ENCODE measurements around the gene ABCA12. TPM values are rescaled to one million over a fixed set of nuclear protein-coding genes. Genes with fewer than 3 reads are reported as not detected.

Gene ABCA12
- total RNA-seq, 1 donor from 2014 or later, result not detected

GRCh38 chr2:215003001-215003400 is 135.4 kb downstream of the ABCA12 start:
- ATAC-seq, result no peak
- intact Hi-C loops (cut with micrococcal nuclease), result no loop called here
- no peak for DNase-seq

DNA sequence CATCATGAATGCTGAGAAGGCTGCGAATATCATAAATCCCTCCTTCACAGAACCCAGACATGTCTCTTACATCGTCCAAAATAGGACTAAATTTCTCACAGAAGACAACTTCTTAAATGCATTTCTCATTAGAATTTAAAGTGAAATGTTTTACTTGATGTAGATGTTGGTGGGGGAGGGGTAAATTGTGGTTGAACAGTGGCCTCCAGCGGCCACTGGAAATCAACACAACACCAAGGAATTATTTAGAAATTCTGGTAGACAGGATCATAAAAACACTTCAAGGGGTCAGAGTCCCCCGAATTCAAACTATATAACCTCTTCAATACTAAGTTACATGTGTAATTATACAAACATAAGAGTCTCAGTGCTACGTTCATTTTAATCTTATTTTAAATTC is 135.9 kb downstream of the ABCA12 start:
- intact Hi-C loops (cut with micrococcal nuclease), result no loop called here
- ATAC-seq (no peak), DNase-seq (no peak)

GRCh38 chr2:215000721-215001120 is 137.7 kb downstream of the ABCA12 start:
- ATAC-seq, result no peak
- intact Hi-C loops (cut with micrococcal nuclease), result no loop called here
- no peak for DNase-seq

DNA sequence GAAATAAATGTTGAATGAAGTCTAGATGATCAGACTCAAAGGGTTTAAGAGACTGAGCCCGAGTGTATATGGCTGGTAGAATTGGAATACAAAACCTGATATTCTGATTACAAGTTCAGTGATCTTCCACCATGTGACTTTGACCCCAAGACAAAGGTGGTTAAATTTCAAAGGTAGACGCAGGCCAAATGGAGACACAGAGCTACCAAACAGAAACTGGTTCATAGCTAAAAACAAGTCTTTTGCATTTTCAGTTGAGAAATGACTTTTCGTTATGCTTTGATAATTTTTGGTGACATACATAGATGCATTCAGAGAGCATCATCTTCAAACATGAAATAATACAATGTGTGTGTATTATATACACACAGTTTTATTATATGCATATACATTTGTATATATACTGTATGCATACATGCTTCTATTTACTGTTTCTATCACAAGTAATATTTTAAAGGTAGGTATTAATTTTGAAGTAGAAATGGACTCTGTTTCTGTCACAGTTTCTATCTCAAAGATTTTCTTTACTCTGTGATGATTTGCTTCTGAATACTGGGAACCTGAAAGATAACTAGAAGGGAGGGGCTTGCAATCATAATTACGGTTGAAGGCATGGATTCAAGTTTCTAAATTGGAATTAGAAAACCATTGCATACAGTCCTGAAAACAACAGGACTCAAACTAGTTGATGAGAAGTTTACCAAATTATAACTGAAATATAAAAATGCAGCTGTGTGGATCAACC is 142.3 kb downstream of the ABCA12 start:
- DNase-seq (no peak), ATAC-seq (no peak)
- intact Hi-C loops (cut with micrococcal nuclease), result no loop called here

DNA sequence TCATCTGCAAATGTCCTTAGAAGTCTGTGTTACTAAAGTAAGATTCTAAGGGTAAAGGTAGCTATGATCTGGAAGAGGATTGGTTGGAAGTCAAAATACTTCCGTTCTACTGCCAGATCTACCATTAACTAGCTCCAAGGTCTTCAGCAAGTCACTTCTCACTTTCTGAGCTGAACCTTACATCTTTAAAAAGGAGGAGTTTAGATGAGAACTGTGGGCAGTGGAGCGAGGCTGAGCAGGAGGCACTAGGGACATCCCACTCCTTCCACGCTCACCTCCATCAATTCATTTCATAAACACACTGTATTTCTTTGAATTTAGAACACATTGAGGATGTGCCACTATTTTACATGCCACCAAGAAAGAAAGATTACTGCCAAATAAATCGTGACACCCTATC is 143.0 kb downstream of the ABCA12 start:
- DNase-seq, result no peak
- no peak for ATAC-seq
- intact Hi-C loops (cut with micrococcal nuclease), result no loop called here

DNA sequence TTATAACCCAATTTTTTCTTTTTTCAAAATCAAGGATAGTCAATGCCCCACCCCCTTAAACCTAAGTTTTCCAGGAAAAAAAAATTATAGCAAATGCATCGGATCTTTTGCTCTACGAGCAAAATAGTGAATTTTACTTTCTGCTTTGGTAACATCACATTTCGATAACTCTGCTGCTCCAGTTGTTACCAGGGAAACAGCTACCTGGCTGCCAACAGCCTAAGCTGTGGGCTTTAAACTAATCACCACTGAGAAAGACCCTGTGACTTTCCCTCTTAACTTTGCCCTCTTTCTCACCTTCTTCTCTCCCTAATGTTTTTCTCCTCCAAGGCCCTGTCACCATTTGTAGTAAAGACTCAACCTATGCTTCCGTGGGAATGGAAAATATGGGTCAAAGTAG is 145.5 kb downstream of the ABCA12 start:
- DNase-seq (no peak), ATAC-seq (no peak)
- intact Hi-C loops (cut with micrococcal nuclease), result no loop called here

- DNase-seq (no peak), ATAC-seq (no peak)
- intact Hi-C loops (cut with micrococcal nuclease), result no loop called here
Measured at GRCh38 chr2:214989187-214989586, 149.2 kb downstream of the ABCA12 start.

- intact Hi-C loops (cut with micrococcal nuclease), result no loop called here
- DNase-seq, result no peak
- ATAC-seq, result no peak
Measured at GRCh38 chr2:214987261-214987660, 151.2 kb downstream of the ABCA12 start.

- intact Hi-C loops (cut with micrococcal nuclease), result no loop called here
- DNase-seq, result no peak
- ATAC-seq, result no peak
Measured at GRCh38 chr2:214985619-214986018, 152.8 kb downstream of the ABCA12 start.

- DNase-seq (no peak), ATAC-seq (no peak)
- intact Hi-C loops (cut with micrococcal nuclease), result no loop called here
Measured at GRCh38 chr2:214966420-214966819, 172.0 kb downstream of the ABCA12 start.

DNA sequence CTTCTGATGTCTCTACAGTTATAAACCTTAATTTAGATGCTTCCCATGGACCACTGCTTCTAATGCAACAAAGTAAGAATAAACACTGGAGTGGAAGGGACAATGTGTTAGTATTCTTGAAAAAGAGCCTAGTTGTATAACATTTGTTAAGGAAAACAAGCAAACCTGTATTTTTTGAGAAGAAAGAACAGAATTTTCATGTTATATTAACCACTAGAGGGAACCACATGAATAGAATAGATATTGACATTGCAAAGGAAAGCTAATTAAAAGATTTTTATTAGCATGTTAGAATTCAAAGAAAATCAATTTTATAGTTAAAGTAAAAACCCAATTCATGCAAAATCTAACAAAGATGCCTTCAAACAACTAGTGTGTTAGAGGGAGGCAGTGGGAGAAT is 177.7 kb downstream of the ABCA12 start:
- intact Hi-C loops (cut with micrococcal nuclease), result no loop called here
- ATAC-seq, result no peak
- DNase-seq, result no peak

- ATAC-seq (no peak), DNase-seq (no peak)
- intact Hi-C loops (cut with micrococcal nuclease), result no loop called here
Measured at GRCh38 chr2:214946949-214947348, 191.5 kb downstream of the ABCA12 start.

GRCh38 chr2:214934006-214934405 is 204.4 kb downstream of the ABCA12 start:
- intact Hi-C loops (cut with micrococcal nuclease), result no loop called here
- DNase-seq (no peak), ATAC-seq (no peak)

DNA sequence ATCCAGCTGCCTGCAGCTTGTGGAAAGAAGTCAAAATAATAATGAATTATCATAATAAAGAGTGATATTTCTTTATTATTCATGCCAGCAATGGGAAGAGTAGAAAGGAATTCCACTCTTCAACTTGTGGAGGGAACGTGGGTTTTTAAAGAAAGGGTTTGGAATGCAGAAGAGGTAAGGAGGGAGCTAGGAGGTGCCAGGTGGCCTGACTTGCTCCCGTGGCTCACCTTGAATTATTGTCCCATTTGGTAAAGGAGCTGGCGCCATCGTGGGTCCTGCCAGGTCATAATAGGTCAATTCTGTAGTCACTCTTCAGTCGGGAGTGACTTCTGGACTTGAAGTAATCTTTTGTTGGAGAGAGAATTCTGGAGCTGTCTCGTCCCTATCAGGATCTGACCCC is 233.8 kb downstream of the ABCA12 start:
- no peak for ATAC-seq
- intact Hi-C loops (cut with micrococcal nuclease), result no loop called here
- no peak for DNase-seq

DNA sequence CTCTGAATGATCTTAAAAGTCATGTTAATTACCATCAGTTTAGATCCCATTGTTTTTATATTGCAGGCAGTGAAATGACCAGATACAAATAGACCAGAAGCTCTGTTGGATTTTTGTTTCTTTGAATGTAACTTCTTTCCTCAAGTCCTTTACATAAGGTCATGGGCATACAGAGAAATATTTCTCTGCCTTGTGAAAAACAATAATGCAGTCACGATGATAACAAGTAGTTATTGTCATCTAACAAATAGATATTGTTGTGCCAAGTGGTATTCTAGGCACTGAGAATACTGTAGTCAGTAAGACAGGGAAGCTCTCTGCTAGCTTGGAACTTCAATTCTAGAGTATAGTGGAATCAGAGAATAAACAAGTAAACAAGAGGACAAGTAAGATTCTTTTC is 234.2 kb downstream of the ABCA12 start:
- no peak for DNase-seq
- ATAC-seq, result no peak
- intact Hi-C loops (cut with micrococcal nuclease), result no loop called here

- intact Hi-C loops (cut with micrococcal nuclease), result no loop called here
- ATAC-seq, result no peak
- DNase-seq, result no peak
Measured at GRCh38 chr2:214902286-214902685, 236.1 kb downstream of the ABCA12 start.

DNA sequence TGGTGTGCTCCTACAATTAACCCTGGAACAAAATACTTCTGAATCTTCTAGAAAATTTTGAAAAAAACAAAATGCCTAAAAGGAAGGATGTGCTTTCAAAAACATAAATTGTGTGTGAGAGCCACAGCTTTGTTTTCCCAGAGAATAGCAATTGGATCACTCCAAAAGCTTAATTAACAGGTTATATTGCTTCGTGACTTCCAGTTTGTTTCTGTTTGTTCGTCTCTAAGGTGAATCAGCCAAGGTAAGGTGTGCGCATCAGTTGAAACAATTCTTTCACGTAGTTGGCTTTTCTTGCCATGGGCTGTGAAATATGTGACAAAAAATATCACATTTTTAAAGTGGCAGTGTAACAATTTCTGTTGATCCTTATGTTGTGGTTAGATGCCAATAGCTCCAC is 238.7 kb downstream of the ABCA12 start:
- DNase-seq (no peak), ATAC-seq (no peak)
- intact Hi-C loops (cut with micrococcal nuclease), result no loop called here

DNA sequence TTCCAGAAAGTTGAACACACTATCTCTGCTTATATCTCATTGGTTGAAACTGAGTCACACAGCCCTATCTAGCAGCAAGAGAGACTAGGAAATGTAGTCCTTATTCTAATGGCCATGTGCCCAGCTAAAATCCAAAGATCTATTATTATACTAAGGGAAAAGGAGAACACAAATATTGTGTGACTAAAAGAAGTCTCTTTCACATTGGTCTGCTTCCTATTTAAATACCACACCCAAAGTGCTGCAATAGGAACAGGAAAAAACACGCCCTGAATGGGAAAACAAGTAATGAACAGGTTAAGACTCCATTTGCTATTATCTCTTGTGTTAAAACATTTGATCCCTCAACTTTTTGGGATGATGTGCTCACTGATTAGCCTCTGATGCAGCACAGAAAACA is 242.2 kb downstream of the ABCA12 start:
- intact Hi-C loops (cut with micrococcal nuclease), result no loop called here
- DNase-seq (no peak), ATAC-seq (no peak)

- DNase-seq (no peak), ATAC-seq (no peak)
- intact Hi-C loops (cut with micrococcal nuclease), result no loop called here
Measured at GRCh38 chr2:214895469-214895868, 243.0 kb downstream of the ABCA12 start.

DNA sequence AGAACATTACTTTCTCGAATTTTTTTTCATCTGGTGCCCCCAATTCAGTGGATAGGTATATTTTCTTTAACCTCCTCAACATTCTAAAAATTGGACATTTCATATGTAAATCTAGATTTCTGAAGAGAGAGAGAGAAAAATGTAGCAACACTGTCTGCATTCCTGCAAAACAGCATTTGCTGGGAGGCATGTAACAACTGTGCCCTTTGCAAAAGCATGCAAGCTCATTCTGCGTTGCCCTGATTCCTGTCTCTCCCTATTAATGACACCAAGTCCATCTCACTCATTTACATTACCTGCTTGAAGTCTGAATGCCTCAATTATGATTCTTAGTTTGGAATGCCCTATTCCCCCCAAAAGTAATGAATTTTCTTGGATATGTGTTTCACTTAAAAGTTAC is 249.1 kb downstream of the ABCA12 start:
- no peak for ATAC-seq
- intact Hi-C loops (cut with micrococcal nuclease), result no loop called here
- no peak for DNase-seq

- intact Hi-C loops (cut with micrococcal nuclease), result no loop called here
- no peak for ATAC-seq
Measured at GRCh38 chr2:214881647-214882202, 256.7 kb downstream of the ABCA12 start.

More at GRCh38 chr2:214881647-214882202, 256.7 kb downstream of the ABCA12 start:
- DNase-seq, result no peak

Measured in left ventricle myocardium superior (tissue), 1 donor.